G401.6 (cell line): Measurements from ENCODE around the gene DIS3L2.

Source experiments
- FAIRE-seq: peaks from 2 replicates; lab custom pipeline; 2012; peaks lifted over from hg19 to GRCh38; lab: Jason Lieb, UNC

Gene DIS3L2

DNA sequence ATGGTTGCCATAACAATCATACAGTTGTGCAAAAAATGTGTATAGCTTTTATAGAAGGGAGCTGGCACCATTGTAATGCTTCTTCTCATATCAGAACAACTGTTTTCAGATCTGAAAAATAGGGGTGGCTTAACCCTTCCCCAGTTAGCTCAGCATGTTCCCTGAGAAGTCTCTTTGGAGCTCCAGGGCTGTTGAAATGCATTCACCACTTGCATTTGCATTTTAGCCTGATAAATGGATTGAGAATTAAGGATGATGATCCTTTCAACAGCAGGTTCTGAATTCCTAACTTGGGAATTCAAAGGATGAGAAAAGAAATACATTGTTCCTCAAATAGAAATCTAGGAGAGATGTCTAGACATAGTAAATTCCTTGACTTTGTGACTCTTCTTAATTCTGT, 235.3 kb downstream of the DIS3L2 start:
- no peak for FAIRE-seq

DNA sequence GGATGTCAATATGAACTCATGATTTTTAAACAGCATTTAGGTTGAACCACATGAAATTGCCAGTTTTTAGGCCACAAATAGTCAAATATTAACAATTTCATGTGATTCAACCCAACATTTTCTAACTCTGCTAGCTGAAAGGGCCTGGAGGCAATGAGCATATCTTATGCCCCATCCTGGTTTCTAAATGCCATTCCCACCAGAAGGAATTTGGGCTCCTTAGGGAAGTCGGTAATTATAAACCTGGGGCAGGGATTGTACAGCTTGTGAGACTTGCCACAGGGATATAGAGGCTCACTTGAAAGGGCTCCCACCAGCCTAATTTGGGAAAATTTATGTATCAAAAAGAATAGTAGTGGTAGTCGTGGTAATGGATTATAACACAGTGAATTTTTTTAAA, 238.7 kb downstream of the DIS3L2 start:
- no peak for FAIRE-seq

DNA sequence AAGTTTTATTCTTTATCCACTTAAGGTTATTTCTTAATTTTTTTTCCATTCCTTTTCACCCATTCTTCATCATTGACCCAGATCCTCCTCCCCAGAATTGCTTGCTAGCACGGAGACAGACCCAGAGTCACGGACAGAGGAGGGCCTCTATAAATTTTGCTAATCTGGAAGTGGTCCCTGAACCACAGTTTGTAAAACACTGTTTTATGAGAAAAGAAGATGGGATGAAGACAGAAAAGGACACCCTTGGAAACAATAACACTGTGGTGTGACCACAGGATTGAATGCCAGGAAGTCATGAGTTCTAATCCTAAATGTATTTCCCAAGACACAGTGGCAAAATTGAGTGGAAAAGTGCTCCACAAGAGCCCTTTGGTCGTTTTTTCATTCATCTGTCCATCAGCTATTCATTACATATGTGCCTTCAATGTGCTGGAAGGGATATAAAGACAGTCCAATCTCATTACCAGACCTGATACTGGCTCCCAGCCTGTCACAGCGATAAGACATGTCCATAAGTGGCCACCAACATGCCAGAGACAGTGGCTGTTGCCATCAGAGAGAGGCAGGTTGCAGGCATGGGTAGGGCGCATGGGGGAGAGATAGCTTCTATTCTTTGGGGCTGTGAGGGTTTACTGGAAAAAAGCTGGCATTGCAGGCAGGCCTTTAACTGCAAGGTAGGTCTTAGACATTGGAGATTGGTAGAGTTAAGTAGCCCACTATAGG, 241.8 kb downstream of the DIS3L2 start:
- no peak for FAIRE-seq

GRCh38 chr2:232203936-232204335, 242.4 kb downstream of the DIS3L2 start:
- no peak for FAIRE-seq

- no peak for FAIRE-seq
Measured at GRCh38 chr2:232204457-232204931, 243.0 kb downstream of the DIS3L2 start.

DNA sequence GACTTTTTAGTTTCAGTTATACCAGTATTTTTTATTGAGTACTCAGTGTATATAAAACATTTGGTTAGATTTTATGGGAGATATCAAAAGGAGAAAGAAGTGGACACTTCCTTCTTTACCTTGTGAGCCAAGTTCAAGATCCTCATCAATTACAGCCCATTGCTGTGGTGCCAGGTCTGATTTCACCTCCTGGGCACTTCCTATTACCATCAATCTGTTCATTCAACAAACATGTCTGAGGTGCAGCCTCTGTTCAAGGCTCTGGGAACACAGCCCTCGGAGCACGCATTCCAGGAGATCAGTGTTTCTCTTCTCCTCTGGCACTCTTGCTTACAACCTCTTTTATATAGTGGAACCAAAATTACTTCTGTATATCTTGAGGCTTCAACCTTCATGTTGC, 245.7 kb downstream of the DIS3L2 start:
- no peak for FAIRE-seq

- no peak for FAIRE-seq
Measured at GRCh38 chr2:232210306-232210705, 248.8 kb downstream of the DIS3L2 start.

DNA sequence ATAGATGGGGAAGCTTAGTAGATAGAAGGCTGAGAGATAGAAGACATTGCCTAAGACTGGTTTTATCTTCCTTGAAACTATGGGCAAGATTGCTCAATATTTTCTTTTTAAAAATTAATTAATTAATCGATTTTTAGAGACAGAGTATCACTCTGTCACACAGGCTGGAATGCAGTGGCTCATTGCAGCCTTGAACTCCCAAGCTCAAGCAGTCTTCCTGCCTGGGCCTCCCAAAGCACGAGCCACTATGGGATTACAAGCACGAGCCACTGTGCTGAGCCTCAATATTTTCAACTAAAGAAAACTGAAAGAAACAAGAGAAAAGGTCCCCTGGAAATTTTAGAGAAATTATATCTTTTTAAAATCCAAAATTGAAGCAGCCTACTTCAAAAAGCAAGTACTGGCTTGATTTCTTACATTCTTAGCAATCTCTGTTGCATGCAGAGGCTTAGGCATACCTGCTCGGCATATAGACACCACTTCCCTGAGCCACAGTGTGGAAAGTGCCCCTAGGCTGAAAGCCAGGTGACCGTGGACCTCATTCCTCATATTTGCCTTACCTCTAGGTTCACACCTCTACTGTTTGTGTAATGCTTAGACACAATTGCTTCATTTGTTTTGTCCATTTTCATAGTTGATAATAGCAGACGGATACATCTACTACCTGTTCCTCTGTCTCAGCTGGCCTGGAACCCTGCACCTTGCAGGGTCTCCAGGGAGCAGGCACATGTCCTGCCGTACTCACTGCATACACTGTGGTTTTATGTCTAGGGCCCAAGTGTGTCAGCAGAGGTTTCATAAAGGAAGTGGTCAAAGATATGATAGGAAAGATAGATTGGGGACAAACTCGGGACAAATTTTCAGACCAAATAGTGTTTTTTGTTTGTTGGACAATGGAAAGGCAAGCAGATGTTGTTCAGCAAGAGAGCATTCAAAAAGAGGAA, 250.5 kb downstream of the DIS3L2 start:
- no peak for FAIRE-seq

GRCh38 chr2:232213176-232213575, 251.7 kb downstream of the DIS3L2 start:
- no peak for FAIRE-seq

DNA sequence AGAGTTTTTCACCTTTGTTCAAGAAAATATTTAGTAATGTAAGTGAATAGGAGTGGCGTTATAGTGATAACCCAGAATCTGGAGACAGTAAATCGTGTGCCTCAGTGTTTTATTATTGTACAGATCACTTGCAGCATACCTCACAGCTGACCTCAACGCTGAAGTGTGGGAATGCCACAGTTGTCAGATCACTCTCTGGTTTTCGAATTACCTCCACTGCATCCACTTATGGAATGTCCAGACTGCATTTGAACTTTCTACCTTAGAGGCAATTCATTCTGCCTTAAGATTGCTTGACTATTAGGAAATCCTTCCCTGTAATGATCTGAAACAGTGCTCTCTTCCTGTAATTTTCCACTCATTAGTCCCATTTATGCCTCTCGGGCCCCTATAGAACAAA, 252.5 kb downstream of the DIS3L2 start:
- no peak for FAIRE-seq

DNA sequence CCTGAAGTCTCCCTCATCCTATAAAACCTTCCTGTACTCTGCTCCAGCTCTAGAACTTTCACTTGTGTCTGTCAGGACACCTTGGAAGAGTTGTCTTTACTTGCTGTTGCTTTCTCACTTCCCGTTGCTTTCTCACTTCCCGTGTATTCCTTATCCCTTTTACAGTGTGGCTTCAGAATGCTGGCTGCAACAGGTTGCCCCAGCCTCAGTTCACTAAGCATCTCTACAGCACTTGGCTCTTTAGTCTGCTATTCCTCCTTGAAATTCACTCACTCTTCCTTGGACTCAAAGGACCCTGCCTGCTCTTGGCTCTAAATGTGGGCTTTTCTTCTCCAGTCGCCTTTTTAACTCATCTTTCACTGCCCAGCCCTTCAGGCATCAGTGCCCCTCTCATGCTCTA, 254.5 kb downstream of the DIS3L2 start:
- FAIRE-seq: no peak

- FAIRE-seq: no peak
Measured at GRCh38 chr2:232218778-232219495, 257.4 kb downstream of the DIS3L2 start.

GRCh38 chr2:232219496-232219870, 258.0 kb downstream of the DIS3L2 start:
- FAIRE-seq: no peak

DNA sequence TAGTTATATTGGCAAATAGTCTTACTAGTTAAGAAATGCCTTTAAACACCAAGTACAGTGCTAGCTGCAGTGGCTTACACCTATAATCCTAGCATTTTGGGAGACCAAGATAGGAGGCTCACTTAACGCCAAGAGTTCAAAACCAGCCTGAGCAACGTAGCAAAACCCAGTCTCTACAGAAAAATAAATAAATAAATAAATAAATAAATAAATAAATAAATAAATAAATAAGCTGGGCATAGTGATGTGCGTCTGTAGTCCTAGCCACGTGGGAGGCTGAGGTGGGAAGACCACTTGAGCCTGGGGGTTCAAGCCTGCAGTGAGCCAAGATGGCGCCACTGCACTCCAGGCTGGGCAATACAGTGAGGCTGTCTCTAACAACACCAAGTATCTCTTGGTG, 258.4 kb downstream of the DIS3L2 start:
- no peak for FAIRE-seq

DNA sequence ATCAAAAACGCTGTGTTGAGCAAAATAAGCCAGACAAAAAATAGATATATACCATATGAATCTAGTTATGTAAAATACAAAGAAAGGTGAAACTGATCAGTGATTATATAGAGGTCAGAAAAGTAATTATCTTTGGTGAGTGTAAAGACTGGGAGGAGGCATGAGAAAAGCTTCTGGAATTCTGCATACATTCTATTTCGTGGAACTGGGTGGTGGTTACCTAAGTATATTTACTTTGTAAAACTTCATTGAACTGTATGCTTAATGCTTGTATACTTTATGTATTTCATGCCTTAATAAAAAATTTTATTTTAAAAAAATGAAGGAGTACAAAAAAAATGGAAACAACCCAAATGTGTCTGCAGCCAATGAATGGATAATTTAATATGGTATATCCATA, 263.9 kb downstream of the DIS3L2 start:
- FAIRE-seq: no peak

- FAIRE-seq: no peak
Measured at GRCh38 chr2:232225895-232226294, 264.4 kb downstream of the DIS3L2 start.

DNA sequence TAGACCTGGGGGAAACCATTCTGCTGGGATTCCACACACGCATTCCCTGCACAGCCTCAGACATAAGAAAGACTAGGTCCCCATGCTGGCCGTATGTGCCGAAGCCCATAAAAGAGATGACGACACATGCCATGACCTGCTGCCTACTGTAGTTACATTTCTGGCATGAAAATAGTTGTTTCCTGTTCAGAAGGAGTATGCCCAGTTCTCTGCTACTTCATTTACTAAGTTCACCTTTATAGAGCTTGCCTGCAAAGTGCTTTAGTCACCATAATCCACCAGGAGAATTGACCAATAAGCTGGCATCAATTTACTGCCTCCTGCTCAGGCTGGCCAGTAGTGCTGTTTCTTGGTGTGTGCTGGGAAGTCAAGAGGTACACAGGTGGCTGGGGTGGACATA, 266.8 kb downstream of the DIS3L2 start:
- FAIRE-seq: no peak

DNA sequence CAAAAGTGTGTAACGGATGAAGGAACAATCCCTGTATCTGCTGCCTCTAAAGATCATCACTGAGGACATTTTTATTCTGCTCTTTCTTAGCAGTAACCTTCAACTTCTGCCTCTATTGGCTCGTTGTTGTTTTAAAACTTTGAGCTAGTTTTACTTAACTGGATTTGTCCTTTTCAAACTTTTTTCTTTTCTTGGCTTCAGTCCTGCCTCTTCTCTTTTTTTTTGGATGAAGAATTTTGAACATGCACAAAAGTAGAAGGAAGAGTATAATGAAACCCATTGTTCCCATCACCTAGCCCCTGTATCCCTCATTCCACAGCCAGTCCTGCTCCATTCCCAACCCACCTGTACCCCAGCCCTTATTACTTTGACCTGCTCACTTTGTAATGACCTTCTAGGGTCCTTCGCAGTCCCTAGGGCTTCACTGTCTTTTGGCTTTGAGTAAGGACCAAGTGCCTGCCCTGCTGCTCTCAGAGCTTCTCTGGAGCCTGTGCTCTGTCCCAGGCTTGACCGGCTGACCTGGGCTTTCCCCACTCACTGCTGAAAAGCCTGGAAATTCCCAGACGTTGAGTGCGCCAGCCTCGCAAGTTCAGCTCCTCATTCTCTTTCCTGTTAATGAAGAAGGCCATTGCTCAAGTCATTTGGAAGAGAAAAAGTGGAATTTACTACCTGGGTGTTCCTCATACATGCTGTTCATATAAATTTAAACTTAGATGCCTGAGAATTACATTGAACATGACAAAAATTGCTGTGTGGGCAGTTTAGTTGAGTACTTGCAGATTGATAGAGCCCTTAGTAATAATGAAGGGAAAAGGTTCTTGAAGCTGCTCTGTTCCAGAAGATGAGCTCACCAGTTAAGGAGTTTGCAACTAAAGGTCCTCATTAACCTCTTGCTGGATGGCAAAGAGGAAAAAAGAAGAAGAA, 267.7 kb downstream of the DIS3L2 start:
- no peak for FAIRE-seq

GRCh38 chr2:232229911-232230310, 268.4 kb downstream of the DIS3L2 start:
- no peak for FAIRE-seq

DNA sequence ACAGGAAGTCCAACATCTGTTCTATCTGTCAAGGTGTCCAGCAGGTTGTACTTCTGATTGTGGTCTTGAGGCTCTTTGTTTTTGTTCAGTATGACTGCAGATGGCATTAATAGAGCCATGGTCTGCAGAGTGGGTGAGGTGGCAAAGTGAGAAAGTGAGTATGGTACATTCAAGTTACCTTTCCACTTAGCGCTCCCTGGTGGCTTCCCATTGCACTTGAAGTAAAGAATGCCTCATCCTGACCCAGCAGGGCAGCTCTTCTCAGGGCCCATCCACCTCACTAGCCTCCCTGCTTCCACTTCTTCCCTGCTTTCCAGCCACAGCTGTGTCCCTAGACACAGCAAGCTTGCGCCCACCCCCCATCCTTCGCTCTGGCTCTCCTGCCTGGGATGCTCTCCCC, 269.0 kb downstream of the DIS3L2 start:
- FAIRE-seq: no peak

DNA sequence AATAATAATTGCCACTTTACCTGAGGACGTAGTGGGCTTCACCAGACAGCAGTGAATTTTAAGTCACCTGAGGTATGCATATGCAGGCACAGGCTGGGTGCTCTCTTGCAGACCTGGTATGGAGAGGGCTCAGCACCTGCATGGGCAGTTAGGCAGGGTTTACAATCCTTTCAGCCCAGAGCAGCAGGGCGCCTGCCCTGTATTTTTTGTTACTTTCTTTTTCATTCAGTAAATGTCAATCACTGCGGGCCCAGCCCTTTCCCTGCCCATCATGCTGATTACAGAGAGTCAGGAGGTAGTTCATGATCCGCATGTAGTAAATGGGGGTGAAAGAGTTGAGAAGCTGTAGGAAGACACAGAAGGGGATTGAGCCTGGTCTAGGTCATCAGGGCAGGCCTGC, 270.0 kb downstream of the DIS3L2 start:
- no peak for FAIRE-seq

- no peak for FAIRE-seq
Measured at GRCh38 chr2:232232915-232233314, 271.4 kb downstream of the DIS3L2 start.
